Chondrocyte (in vitro differentiated cells): ENCODE data around the gene TEKT2. TPM values are rescaled to one million over a fixed set of nuclear protein-coding genes. Genes with fewer than 3 reads are reported as not detected.
A peak's percentile ranks its signal among the peaks of the same experiment; 100 is the strongest.

ENCODE experiments used
- DNase-seq: peaks from one replicate; pipeline ENCODE4 v3.0.0; 2021; ENCODE audit warnings: mixed read lengths, low spot score
- H3K27ac Mint-ChIP-seq: one replicate; pipeline ENCODE4 v1.8.0; 2021; ENCODE audit warnings: mild to moderate bottlenecking, moderate library complexity, mixed read lengths; ENCODE audit not compliant: unreplicated experiment
- H3K27me3 Mint-ChIP-seq: 2 replicates; pipeline ENCODE4 v1.8.0; 2021; ENCODE audit warnings: low read depth, mixed read lengths
- H3K36me3 Mint-ChIP-seq: 2 replicates; pipeline ENCODE4 v1.8.0; 2021; ENCODE audit warnings: low read depth, mixed read lengths
- H3K4me1 Mint-ChIP-seq: 2 replicates; pipeline ENCODE4 v1.8.0; 2021; ENCODE audit warnings: low read depth, mild to moderate bottlenecking, mixed read lengths
- H3K4me3 Mint-ChIP-seq: one replicate; pipeline ENCODE4 v1.8.0; 2021; ENCODE audit warnings: mild to moderate bottlenecking, moderate library complexity, mixed read lengths; ENCODE audit not compliant: unreplicated experiment
- H3K9me3 Mint-ChIP-seq: 2 replicates; pipeline ENCODE4 v1.8.0; 2021; ENCODE audit warnings: low read depth, mixed read lengths
- total RNA-seq: library from RNA; stranded (reverse); gene quantifications from 3 replicates; pipeline ENCODE4 v1.2.1, GENCODE V29; 2021
- TF ChIP-seq, protein P1 (sequence below): fragments of 200-600 bp; sonication (generic); IDR thresholded peaks from 2 replicates; pipeline ENCODE4 v1.5.0; 2021; ENCODE audit warnings: antibody characterized with exemption, mild to moderate bottlenecking, moderate library complexity

TEKT2 gene
- total RNA-seq, 1 donor from 2014 or later, result 0.17 TPM

DNA sequence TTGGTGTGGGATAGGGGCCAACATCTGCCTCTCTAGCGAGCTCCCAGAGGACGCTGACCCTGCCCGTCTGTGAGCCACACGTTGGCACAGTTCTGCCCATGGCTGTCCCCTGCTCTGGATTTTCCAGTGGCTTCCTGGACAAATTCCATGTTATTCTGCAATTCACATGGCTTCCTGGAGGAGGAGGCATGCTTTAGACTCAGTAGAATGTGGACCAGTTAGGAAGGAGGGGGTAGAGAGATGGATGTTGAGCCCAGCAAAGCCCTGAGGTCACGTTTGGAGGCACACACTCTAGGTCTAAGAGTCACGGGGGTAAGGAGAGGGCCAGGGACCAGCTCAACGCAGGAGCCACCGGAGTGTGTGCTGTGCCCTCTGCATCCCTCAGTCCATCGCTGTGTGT lies 28.9 kb downstream of the TEKT2 start:
- no peaks in the 10 kb centered on the region for H3K36me3 Mint-ChIP-seq
- H3K4me3 Mint-ChIP-seq, result no peak overlapping the region
- no peak overlapping the region for H3K27ac Mint-ChIP-seq
- TF ChIP-seq, protein P1, sequence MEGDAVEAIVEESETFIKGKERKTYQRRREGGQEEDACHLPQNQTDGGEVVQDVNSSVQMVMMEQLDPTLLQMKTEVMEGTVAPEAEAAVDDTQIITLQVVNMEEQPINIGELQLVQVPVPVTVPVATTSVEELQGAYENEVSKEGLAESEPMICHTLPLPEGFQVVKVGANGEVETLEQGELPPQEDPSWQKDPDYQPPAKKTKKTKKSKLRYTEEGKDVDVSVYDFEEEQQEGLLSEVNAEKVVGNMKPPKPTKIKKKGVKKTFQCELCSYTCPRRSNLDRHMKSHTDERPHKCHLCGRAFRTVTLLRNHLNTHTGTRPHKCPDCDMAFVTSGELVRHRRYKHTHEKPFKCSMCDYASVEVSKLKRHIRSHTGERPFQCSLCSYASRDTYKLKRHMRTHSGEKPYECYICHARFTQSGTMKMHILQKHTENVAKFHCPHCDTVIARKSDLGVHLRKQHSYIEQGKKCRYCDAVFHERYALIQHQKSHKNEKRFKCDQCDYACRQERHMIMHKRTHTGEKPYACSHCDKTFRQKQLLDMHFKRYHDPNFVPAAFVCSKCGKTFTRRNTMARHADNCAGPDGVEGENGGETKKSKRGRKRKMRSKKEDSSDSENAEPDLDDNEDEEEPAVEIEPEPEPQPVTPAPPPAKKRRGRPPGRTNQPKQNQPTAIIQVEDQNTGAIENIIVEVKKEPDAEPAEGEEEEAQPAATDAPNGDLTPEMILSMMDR, result peak; percentile 19
- H3K4me1 Mint-ChIP-seq, result peaks cover 50% of the 10 kb centered on the region
- no peaks in the 10 kb centered on the region for H3K9me3 Mint-ChIP-seq
- H3K27me3 Mint-ChIP-seq, result no peaks in the 10 kb centered on the region
- DNase-seq, result no peak

DNA sequence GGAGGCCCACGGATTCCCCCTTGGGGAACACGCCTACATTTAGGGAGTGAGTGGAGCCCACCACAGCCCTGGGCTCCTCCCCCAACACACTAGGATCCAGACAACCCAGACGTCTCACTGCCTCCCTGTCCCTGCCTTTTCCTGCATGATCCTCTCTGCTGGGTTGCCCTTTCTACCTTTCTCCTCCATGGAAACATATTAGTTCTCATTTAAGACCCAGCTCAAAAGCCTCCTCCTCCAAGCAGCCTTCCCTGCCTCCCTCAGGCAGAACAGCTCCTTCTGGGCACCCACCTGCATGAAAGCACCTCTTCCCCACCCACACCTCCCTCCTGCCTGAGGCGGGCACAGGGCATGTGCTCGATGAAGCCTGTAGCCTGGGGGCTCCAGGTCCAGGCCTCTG lies 30.5 kb downstream of the TEKT2 start:
- H3K4me1 Mint-ChIP-seq, result peaks cover 41% of the 10 kb centered on the region
- H3K36me3 Mint-ChIP-seq, result no peaks in the 10 kb centered on the region
- no peak overlapping the region for H3K4me3 Mint-ChIP-seq
- H3K27me3 Mint-ChIP-seq, result no peaks in the 10 kb centered on the region
- DNase-seq, result no peak
- no peak overlapping the region for H3K27ac Mint-ChIP-seq
- H3K9me3 Mint-ChIP-seq, result no peaks in the 10 kb centered on the region
- TF ChIP-seq, protein P1, result no peak

GRCh38 chr1:36115200-36115669 lies 31.3 kb downstream of the TEKT2 start:
- Mint-ChIP-seq H3K9me3 (no peaks in the 10 kb centered on the region), H3K27ac (peak overlapping the region; percentile 87), H3K4me3 (peak overlapping the region; percentile 25), H3K27me3 (no peaks in the 10 kb centered on the region), H3K36me3 (no peaks in the 10 kb centered on the region), H3K4me1 (peaks cover 46% of the 10 kb centered on the region)
- TF ChIP-seq, protein P1, result no peak
- DNase-seq, result no peak

DNA sequence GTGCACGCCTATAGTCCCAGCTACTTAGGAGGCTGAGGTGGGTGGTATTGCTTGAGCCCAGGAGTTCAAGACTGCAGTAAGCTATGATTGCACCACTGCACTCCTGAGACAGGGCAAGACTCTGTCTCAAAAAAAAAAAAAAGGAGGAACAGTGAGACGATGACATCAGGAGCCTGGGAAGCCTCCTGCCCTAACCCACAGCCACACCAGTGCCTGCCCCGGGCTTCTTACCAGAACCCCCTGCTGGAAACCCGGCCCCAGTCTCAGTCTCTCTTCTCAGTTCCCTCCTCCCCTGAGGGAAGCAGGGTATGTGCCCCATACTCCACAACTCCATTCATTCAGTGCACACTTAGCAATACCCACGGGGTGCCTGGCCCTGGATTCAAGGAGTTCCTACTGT lies 32.0 kb downstream of the TEKT2 start:
- H3K9me3 Mint-ChIP-seq, result no peaks in the 10 kb centered on the region
- TF ChIP-seq, protein P1, result no peak
- DNase-seq, result no peak
- H3K36me3 Mint-ChIP-seq, result no peaks in the 10 kb centered on the region
- H3K4me3 Mint-ChIP-seq, result no peak overlapping the region
- no peaks in the 10 kb centered on the region for H3K27me3 Mint-ChIP-seq
- peak overlapping the region; percentile 87 for H3K27ac Mint-ChIP-seq
- H3K4me1 Mint-ChIP-seq, result peaks cover 45% of the 10 kb centered on the region

DNA sequence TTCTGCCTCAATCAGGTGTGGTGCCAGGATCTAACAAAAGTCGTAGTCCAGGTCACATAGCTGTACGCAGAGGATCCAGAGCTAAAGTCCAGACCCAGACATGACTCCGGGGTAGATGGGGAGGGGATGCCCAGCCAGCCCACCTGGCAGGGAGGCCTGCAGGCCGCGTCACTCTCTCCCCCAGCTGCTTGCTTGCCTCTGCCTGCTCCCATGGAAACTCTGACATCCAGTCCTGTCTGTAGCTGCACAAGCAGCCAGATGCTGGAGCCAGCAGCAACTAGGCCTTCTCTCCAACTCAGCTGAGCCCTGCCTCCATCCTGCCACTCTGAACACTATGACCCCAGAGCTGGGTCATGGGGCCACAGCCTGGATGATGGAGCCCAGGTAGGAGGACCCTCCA lies 33.0 kb downstream of the TEKT2 start:
- no peaks in the 10 kb centered on the region for H3K36me3 Mint-ChIP-seq
- H3K27me3 Mint-ChIP-seq, result no peaks in the 10 kb centered on the region
- no peak overlapping the region for H3K27ac Mint-ChIP-seq

More for the DNA sequence above, 33.0 kb downstream of the TEKT2 start:
- H3K4me1 Mint-ChIP-seq, result peaks cover 42% of the 10 kb centered on the region
- no peak overlapping the region for H3K4me3 Mint-ChIP-seq
- TF ChIP-seq, protein P1, result no peak
- no peaks in the 10 kb centered on the region for H3K9me3 Mint-ChIP-seq
- no peak for DNase-seq
